ENCODE data around the gene HECTD1.
"Not testable (repeated sequence)": the region's sequence is repeated elsewhere in the genome, so short reads cannot be mapped to it uniquely, and the experiment has no call there.

Gene HECTD1

GRCh38 chr14:31207755-31208545 is at the start of gene HECTD1:
TSS of gene HECTD1 (minus strand) at chr14:31207793. CDS start at chr14:31205936, 1,857 bp downstream.
- peak; percentile 82 to 86 for DNase-seq

GRCh38 chr14:31257244-31257553 is 49.6 kb upstream of the HECTD1 start:
- no peak for DNase-seq

GRCh38 chr14:31256534-31257243 is 49.1 kb upstream of the HECTD1 start:
- DNase-seq, result no peak

GRCh38 chr14:31255918-31256317 is 48.3 kb upstream of the HECTD1 start:
- not testable (repeated sequence) for DNase-seq

GRCh38 chr14:31255286-31255685 is 47.7 kb upstream of the HECTD1 start:
- DNase-seq, result no peak

- DNase-seq, result no peak
Observed at GRCh38 chr14:31253746-31254471, 46.3 kb upstream of the HECTD1 start.

GRCh38 chr14:31252865-31253264 is 45.3 kb upstream of the HECTD1 start:
- DNase-seq, result no peak

- DNase-seq, result no peak
Observed at GRCh38 chr14:31251028-31251958, 43.7 kb upstream of the HECTD1 start.

- DNase-seq, result no peak
Observed at GRCh38 chr14:31244626-31245025, 37.0 kb upstream of the HECTD1 start.

- peak; percentile 2 to 12 for DNase-seq
Observed at GRCh38 chr14:31243860-31244259, 36.3 kb upstream of the HECTD1 start.

- DNase-seq, result not testable (repeated sequence)
Observed at GRCh38 chr14:31242161-31242940, 34.8 kb upstream of the HECTD1 start.

GRCh38 chr14:31241450-31242114 is 34.0 kb upstream of the HECTD1 start:
- DNase-seq, result no peak

GRCh38 chr14:31239741-31240140 is 32.1 kb upstream of the HECTD1 start:
- DNase-seq, result no peak

GRCh38 chr14:31235462-31235861 is 27.9 kb upstream of the HECTD1 start:
- DNase-seq, result no peak

- no peak for DNase-seq
Observed at GRCh38 chr14:31232081-31232480, 24.5 kb upstream of the HECTD1 start.

- DNase-seq, result not testable (repeated sequence)
Observed at GRCh38 chr14:31231272-31231671, 23.7 kb upstream of the HECTD1 start.

GRCh38 chr14:31230573-31230958 is 23.0 kb upstream of the HECTD1 start:
- DNase-seq, result no peak

- no peak for DNase-seq
Observed at GRCh38 chr14:31229638-31230572, 22.3 kb upstream of the HECTD1 start.

GRCh38 chr14:31229009-31229408 is 21.4 kb upstream of the HECTD1 start:
- no peak for DNase-seq

- DNase-seq, result no peak
Observed at GRCh38 chr14:31228533-31228932, 20.9 kb upstream of the HECTD1 start.
